ENCODE measurements around the gene ADCY7. TPM values are rescaled to one million over a fixed set of nuclear protein-coding genes. Genes with fewer than 3 reads are reported as not detected.
A peak's percentile ranks its signal among the peaks of the same experiment; 100 is the strongest.

ADCY7 gene
- total RNA-seq, 6 experiments from 2014 or later = 2.5 to 10.2 (median 6.5) TPM

GRCh38 chr16:50300942-50301625, 34.7 kb downstream of the ADCY7 start:
- DNase-seq (peak in 1 of 3 donors; percentile 48), ATAC-seq (no peak)
- no peak for TF ChIP-seq POLR2A (IDR thresholded peaks at IDR 0.05)
- TF ChIP-seq CTCF (IDR thresholded peaks at IDR 0.05) = no peak
- Histone ChIP-seq H3K36me3 (no peaks in the 10 kb centered on the region), H3K27me3 (no peaks in the 10 kb centered on the region), H3K27ac (no peak overlapping the region), H3K4me3 (no peak overlapping the region), H3K9me3 (no peaks in the 10 kb centered on the region), H3K4me1 (no peaks in the 10 kb centered on the region)
- 83% methylated on average over 8 of the region's 23 CpGs for WGBS (ENCODE audit: insufficient coverage, low coverage, low lambda C conversion rate, missing lambda C conversion rate)
- intact Hi-C loops (cut with DNase I) = no loop called here

- DNase-seq (peak in 1 of 3 donors; percentile 44), ATAC-seq (no peak)
- intact Hi-C loops (cut with DNase I) = no loop called here
- Histone ChIP-seq H3K27ac (no peak overlapping the region), H3K9me3 (no peaks in the 10 kb centered on the region), H3K4me3 (no peak overlapping the region), H3K36me3 (no peaks in the 10 kb centered on the region), H3K4me1 (no peaks in the 10 kb centered on the region), H3K27me3 (no peaks in the 10 kb centered on the region)
- WGBS (ENCODE audit: insufficient coverage, low coverage, low lambda C conversion rate, missing lambda C conversion rate) = 76% methylated on average over 9 of the region's 21 CpGs
- TF ChIP-seq CTCF (IDR thresholded peaks at IDR 0.05) (no peak), POLR2A (IDR thresholded peaks at IDR 0.05) (no peak)
Observed at GRCh38 chr16:50301626-50302471, 35.5 kb downstream of the ADCY7 start.

GRCh38 chr16:50302472-50303005, 36.2 kb downstream of the ADCY7 start:
- Histone ChIP-seq H3K9me3 (no peaks in the 10 kb centered on the region), H3K4me3 (no peak overlapping the region), H3K27me3 (no peaks in the 10 kb centered on the region), H3K4me1 (no peaks in the 10 kb centered on the region), H3K36me3 (no peaks in the 10 kb centered on the region), H3K27ac (no peak overlapping the region)
- peak in 1 of 3 donors; percentile 35 for DNase-seq
- TF ChIP-seq CTCF (IDR thresholded peaks at IDR 0.05) = no peak
- no peak for TF ChIP-seq POLR2A (IDR thresholded peaks at IDR 0.05)
- no peak for ATAC-seq
- 70% methylated on average over 8 of the region's 15 CpGs for WGBS (ENCODE audit: insufficient coverage, low coverage, low lambda C conversion rate, missing lambda C conversion rate)
- intact Hi-C loops (cut with DNase I) = no loop called here

GRCh38 chr16:50303041-50303604, 36.8 kb downstream of the ADCY7 start:
- Histone ChIP-seq H3K4me3 (no peak overlapping the region), H3K4me1 (no peaks in the 10 kb centered on the region), H3K36me3 (no peaks in the 10 kb centered on the region), H3K9me3 (no peaks in the 10 kb centered on the region), H3K27ac (no peak overlapping the region), H3K27me3 (no peaks in the 10 kb centered on the region)
- no peak for DNase-seq
- ATAC-seq = no peak
- WGBS (ENCODE audit: insufficient coverage, low coverage, low lambda C conversion rate, missing lambda C conversion rate) = 79% methylated on average over 8 of the region's 11 CpGs
- intact Hi-C loops (cut with DNase I) = no loop called here
- TF ChIP-seq POLR2A (IDR thresholded peaks at IDR 0.05) = no peak
- TF ChIP-seq CTCF (IDR thresholded peaks at IDR 0.05) = no peak

Measured in right lobe of liver (tissue), 6 donors.